Activated naive CD8-positive, alpha-beta T cell treated with anti-CD3 and anti-CD28 coated beads, Interleukin-2, amount 10 ng/mL, durations not matched to agents 7 days and 5 days (primary cell): ENCODE results near the gene ACKR2. TPM values are rescaled to one million over a fixed set of nuclear protein-coding genes. Genes with fewer than 3 reads are reported as not detected.
A peak's percentile ranks its signal among the peaks of the same experiment; 100 is the strongest.
"Not testable (repeated sequence)": the region's sequence is repeated elsewhere in the genome, so short reads cannot be mapped to it uniquely, and the experiment has no call there.

Experiments used
- ATAC-seq: fragments of 150-1000 bp; cut with Tn5 transposase; one replicate; pipeline ENCODE4 v1.10.0; 2021; ENCODE audit warnings: low read depth, moderate library complexity
- POLR2A ChIA-PET: fragments of 350-600 bp; sonication (Branson Sonifier 250); formaldehyde crosslinking; loops from one replicate; lab custom pipeline; 2021; ENCODE audit warnings: antibody characterized with exemption; lab: Charles Lee
- DNase-seq: peaks from one replicate; pipeline ENCODE4 v3.0.0; 2021
- H3K27ac Mint-ChIP-seq: one replicate; pipeline ENCODE4 v1.8.0; 2022; ENCODE audit warnings: mild to moderate bottlenecking, mixed read lengths
- H3K27me3 Mint-ChIP-seq: one replicate; pipeline ENCODE4 v1.8.0; 2022; ENCODE audit warnings: mild to moderate bottlenecking, moderate library complexity, mixed read lengths
- H3K36me3 Mint-ChIP-seq: one replicate; pipeline ENCODE4 v1.8.0; 2021; ENCODE audit warnings: mild to moderate bottlenecking, mixed read lengths
- H3K4me1 Mint-ChIP-seq: one replicate; pipeline ENCODE4 v1.8.0; 2021; ENCODE audit warnings: mixed read lengths
- H3K4me3 Mint-ChIP-seq: one replicate; pipeline ENCODE4 v1.8.0; 2022; ENCODE audit warnings: mild to moderate bottlenecking, moderate library complexity, mixed read lengths
- H3K9me3 Mint-ChIP-seq: one replicate; pipeline ENCODE4 v1.8.0; 2021; ENCODE audit warnings: mixed read lengths
- total RNA-seq, 2 experiments: library from RNA; stranded (reverse); gene quantifications; one replicate each; pipeline ENCODE4 v1.2.3, GENCODE V29; 2021

Gene ACKR2
- total RNA-seq, 2 experiments from 2014 or later = 3.7 to 3.9 TPM

DNA sequence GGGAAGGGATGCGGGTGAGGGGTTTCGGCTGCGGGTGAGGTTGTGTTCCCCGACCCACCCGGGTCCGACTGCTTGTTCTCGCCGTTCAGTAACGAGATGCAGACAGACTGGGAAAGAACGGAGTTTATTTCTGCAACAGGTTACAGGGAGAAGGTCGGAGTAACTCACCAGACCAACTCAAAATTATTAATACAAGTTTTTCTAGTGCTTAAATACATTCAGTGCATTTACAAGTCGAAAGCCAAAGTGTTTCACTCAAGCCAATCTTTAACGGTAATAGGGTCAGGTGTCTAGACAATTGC, 4.5 kb upstream of the ACKR2 start:
- Mint-ChIP-seq H3K36me3 (peaks cover 9% of the 10 kb centered on the region), H3K27ac (peak overlapping the region; percentile 94), H3K4me3 (peak overlapping the region; percentile 98), H3K4me1 (peaks cover 32% of the 10 kb centered on the region), H3K27me3 (peaks cover 30% of the 10 kb centered on the region), H3K9me3 (no peaks in the 10 kb centered on the region)
- ATAC-seq (no peak), DNase-seq (no peak)
- POLR2A ChIA-PET = interaction anchor here (0.8 to 2.2 kb wide), 4 partner anchors 12 to 792 kb away, joined by 3 to 11 read pairs (median 3); no protein-coding TSS in a partner anchor

DNA sequence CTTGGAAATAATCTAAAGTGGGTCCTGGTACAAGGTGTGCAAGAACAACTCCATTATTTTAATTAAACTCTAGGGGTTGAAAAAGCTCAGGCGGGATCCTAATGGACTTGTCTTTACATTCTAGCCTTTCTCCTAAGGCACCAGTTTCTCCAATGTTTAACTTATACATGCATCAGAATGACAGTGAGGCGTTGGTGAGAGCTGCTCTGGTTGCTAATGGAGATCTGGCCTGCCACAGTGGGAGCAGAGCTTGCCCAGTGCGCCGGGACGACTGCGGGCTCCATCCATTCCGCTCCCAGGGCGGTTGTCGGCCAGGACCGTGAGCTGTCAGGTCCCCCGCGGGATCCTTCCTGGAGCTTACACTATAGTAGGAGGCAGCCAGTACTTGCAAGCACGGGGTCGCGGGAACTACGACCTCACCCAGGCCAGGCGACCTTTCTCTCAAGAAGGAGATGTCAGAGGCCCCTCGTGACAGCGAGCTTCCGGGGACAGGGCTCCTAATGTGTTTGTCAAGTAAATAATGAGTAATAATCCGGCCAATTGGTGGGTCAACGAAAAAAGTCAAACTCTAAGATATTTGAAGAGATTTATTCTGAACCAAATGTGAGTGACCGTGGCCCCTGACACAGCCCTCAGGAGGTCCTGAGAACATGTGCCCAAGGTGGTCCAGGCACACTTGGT, 4.0 kb upstream of the ACKR2 start:
- no peak for DNase-seq
- peak overlapping the region; percentile 98 for H3K4me3 Mint-ChIP-seq
- POLR2A ChIA-PET = interaction anchor here (1.2 to 2.2 kb wide), 2 partner anchors 12 to 26 kb away, joined by 3 to 11 read pairs; no protein-coding TSS in a partner anchor
- no peaks in the 10 kb centered on the region for H3K9me3 Mint-ChIP-seq
- H3K4me1 Mint-ChIP-seq = peaks cover 30% of the 10 kb centered on the region
- peaks cover 30% of the 10 kb centered on the region for H3K27me3 Mint-ChIP-seq
- peaks cover 7% of the 10 kb centered on the region for H3K36me3 Mint-ChIP-seq
- H3K27ac Mint-ChIP-seq = no peak overlapping the region
- ATAC-seq = no peak

DNA sequence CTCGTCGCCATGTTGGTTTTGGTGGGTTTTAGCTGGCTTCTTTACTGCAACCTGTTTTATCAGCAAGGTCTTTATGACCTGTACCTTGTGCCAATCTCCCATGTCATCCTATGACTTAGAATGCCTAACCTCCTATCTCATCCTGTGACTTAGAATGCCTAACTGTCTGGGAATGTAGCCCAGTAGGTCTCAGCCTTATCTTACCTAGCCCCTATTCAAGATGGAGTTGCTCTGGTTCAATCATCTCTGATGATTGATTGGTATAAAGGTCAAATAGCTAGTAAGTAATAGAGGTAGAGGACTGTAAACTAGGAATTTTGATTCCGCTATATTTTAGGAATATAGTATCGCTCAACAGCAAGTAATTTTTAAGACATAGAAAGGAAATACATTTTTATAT, 1.3 kb upstream of the ACKR2 start:
- peaks cover 3% of the 10 kb centered on the region for H3K36me3 Mint-ChIP-seq
- no peak for ATAC-seq
- no peak overlapping the region for H3K27ac Mint-ChIP-seq
- no peak overlapping the region for H3K4me3 Mint-ChIP-seq
- H3K27me3 Mint-ChIP-seq = peaks cover 42% of the 10 kb centered on the region
- no peaks in the 10 kb centered on the region for H3K9me3 Mint-ChIP-seq
- H3K4me1 Mint-ChIP-seq = peaks cover 13% of the 10 kb centered on the region
- DNase-seq = no peak
- POLR2A ChIA-PET = no interaction called here

DNA sequence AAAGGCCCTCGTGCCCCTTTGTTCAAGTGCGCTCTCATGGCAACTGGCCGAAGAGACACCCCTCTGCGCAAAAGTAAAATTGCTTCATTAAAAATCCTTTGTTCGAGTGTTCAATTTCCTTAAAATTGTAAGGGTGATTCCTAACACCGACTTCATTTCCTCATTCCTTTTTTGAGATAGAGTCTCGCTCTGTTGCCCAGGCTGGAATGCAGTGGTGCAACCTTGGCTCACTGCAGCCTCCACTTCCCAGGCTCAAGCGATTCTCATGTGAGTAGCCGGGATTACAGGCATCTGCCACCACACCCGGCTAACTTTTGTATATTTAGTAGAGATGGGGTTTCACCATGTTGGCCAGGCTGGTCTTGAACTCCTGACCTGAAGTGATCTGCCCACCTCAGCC, 1.5 kb downstream of the ACKR2 start:
- H3K4me3 Mint-ChIP-seq, H3K9me3 Mint-ChIP-seq, H3K36me3 Mint-ChIP-seq, DNase-seq, H3K4me1 Mint-ChIP-seq, H3K27ac Mint-ChIP-seq, ATAC-seq, POLR2A ChIA-PET: not testable (repeated sequence)
- H3K27me3 Mint-ChIP-seq = peaks cover 35% of the 10 kb centered on the region

DNA sequence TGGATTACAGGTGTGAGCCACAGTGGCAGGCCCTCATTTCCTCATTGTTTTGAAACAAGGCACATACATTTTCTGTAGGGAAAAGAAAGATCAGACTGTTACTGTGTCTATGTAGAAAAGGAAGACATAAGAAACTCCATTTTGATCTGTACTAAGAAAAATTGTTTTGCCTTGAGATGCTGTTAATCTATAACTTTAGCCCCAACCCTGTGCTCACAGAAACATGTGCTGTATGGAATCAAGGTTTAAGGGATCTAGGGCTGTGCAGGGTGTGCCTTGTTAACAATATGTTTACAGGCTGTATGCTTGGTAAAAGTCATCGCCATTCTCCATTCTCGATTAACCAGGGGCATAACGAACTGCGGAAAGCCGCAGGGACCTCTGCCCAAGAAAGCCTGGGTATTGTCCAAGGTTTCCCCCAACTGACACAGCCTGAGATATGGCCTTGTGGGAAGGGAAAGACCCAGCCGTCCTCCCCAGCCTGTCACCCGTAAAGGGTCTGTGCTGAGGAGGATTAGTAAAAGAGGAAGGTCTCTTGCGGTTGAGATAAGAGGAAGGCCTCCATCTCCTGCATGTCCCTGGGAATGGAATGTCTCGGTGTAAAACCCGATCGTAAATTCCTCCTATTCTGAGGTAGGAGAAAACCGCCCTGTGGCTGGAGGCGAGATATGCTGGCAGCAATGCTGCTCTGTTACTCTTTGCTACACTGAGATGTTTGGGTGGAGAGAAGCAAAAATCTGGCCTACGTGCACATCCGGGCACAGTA, 2.1 kb downstream of the ACKR2 start:
- H3K4me1 Mint-ChIP-seq, ATAC-seq, H3K9me3 Mint-ChIP-seq, POLR2A ChIA-PET, H3K27ac Mint-ChIP-seq, DNase-seq, H3K4me3 Mint-ChIP-seq, H3K36me3 Mint-ChIP-seq: not testable (repeated sequence)
- H3K27me3 Mint-ChIP-seq = peaks cover 30% of the 10 kb centered on the region

DNA sequence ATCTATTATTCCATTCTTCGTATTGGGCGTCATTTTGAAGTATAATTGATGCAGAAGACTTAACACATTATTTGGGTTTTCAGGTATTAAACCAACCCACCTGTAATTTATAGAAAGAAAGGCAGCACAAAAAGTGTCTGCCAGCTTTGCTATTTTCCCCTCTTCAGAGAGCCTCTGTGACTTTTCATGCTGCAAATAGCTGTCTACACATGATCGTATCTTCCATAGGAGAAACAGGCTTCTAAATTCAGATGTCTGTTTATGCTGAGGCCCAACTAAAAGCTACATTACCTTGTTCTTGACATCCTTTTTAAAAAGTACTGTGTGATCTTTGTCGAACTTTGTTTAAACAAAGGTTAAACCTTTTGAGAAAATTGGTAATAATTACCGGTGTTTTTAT, 5.0 kb downstream of the ACKR2 start:
- H3K27me3 Mint-ChIP-seq = peaks cover 17% of the 10 kb centered on the region
- H3K4me1 Mint-ChIP-seq = no peaks in the 10 kb centered on the region
- DNase-seq (no peak), ATAC-seq (no peak)
- H3K36me3 Mint-ChIP-seq = no peaks in the 10 kb centered on the region
- no peaks in the 10 kb centered on the region for H3K9me3 Mint-ChIP-seq
- no peak overlapping the region for H3K27ac Mint-ChIP-seq
- POLR2A ChIA-PET = no interaction called here
- no peak overlapping the region for H3K4me3 Mint-ChIP-seq

DNA sequence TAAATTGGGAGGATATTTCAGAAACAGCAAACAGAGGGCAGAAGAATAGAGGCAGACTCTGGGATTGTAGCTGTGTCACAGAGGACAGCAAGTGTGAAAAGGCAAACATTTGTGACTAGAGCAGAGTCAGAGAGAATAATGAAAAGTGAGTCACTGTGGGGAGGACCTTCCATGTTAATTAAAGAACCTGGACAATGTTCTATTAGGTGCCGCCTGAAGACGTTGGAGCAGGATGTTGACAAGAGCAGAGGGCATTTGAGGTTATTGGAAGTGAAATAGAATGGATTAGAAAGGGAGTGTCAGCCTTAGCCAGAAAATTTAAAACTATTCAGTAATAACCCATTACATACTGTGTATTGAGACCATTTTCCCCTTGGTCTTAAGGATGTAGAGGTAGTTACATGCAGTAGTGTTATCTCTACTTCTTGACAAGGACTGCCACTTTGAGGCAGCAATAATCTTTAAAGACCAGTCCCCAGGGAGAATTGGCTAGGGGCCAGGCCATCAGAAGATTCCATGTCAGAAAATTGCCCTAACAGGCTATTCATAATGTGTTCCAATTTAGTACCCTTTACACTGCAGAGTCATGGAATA, 5.8 kb downstream of the ACKR2 start:
- DNase-seq (no peak), ATAC-seq (no peak)
- Mint-ChIP-seq H3K27me3 (peaks cover 11% of the 10 kb centered on the region), H3K4me3 (no peak overlapping the region), H3K4me1 (no peaks in the 10 kb centered on the region), H3K9me3 (no peaks in the 10 kb centered on the region), H3K27ac (no peak overlapping the region), H3K36me3 (no peaks in the 10 kb centered on the region)
- POLR2A ChIA-PET = no interaction called here

DNA sequence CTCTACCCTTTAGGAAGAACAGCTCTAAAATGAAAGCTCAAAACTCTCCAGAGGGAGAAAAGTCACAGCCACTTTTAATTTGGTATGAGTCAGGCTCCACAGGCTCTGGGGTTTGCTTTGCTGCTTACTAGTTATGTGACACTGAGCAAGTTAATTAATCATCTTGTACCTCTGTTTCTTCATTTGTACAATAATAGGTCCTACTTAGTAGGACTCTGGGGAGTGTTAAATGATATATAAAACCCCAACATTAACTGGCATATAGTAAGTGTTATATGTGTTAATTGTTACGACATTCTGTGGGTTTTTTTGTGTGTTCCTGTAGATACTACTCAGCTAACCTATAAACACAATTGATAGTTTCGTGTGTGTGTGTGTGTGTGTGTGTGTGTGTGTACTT, 6.6 kb downstream of the ACKR2 start:
- Mint-ChIP-seq H3K27me3 (peaks cover 7% of the 10 kb centered on the region), H3K9me3 (no peaks in the 10 kb centered on the region), H3K36me3 (no peaks in the 10 kb centered on the region), H3K4me3 (no peak overlapping the region), H3K4me1 (no peaks in the 10 kb centered on the region), H3K27ac (no peak overlapping the region)
- DNase-seq = no peak
- POLR2A ChIA-PET = interaction anchor here (0.7 kb wide), 1 partner anchor 99 kb away, joined by 3 read pairs; no protein-coding TSS in a partner anchor
- ATAC-seq = no peak

DNA sequence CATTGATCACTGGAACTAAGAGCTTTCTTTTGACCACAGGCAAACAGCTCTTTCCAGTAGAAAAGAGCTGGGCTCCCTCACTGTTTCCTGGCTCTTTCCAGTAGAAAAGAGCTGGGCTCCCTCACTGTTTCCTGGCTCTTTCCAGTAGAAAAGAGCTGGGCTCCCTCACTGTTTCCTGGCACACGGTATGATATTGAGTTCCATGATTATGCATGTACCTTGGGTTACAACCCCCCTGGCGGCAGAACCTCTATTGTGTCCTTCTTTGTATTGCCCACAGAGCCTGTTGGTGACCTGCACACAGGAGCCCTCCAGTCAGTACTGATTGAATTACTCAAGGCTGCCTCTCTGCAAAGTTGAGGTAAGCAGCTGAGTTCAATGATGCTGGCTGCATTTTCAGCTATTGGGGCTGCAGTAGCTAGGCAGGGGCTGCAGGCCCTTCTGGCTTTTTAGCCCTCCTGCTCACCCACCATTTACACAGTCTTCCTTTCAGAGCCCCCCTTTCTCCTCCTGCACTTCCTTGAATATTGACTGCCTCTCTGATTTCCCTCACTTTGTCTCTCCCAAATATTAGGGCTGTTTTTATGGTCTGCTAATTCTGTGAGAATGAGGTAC, 10.2 kb downstream of the ACKR2 start:
- no peak for DNase-seq
- Mint-ChIP-seq H3K9me3 (no peaks in the 10 kb centered on the region), H3K27me3 (no peaks in the 10 kb centered on the region), H3K4me3 (no peak overlapping the region), H3K36me3 (no peaks in the 10 kb centered on the region), H3K4me1 (peaks cover 7% of the 10 kb centered on the region), H3K27ac (no peak overlapping the region)
- POLR2A ChIA-PET = no interaction called here
- no peak for ATAC-seq

DNA sequence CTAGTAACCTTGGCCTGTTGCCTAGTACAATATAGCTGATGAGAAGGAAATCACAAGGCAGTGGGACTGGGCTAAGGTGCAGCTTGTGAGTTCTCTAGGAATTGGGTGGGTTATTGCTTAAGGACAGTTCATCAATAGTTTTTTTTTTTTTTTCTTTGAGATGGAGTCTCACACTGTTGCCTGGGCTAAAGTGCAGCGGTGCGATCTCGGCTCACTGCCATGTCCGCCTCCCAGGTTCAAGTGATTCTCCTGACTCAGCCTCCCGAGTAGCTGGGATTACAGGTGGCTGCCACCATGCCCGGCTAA, 11.5 kb downstream of the ACKR2 start:
- DNase-seq (no peak), ATAC-seq (no peak)
- no peaks in the 10 kb centered on the region for H3K9me3 Mint-ChIP-seq
- H3K36me3 Mint-ChIP-seq = no peaks in the 10 kb centered on the region
- POLR2A ChIA-PET = interaction anchor here (0.7 kb wide), 1 partner anchor 78 kb away, joined by 3 read pairs; no protein-coding TSS in a partner anchor
- H3K27me3 Mint-ChIP-seq = peaks cover 4% of the 10 kb centered on the region
- no peak overlapping the region for H3K27ac Mint-ChIP-seq
- no peak overlapping the region for H3K4me3 Mint-ChIP-seq
- peaks cover 7% of the 10 kb centered on the region for H3K4me1 Mint-ChIP-seq

DNA sequence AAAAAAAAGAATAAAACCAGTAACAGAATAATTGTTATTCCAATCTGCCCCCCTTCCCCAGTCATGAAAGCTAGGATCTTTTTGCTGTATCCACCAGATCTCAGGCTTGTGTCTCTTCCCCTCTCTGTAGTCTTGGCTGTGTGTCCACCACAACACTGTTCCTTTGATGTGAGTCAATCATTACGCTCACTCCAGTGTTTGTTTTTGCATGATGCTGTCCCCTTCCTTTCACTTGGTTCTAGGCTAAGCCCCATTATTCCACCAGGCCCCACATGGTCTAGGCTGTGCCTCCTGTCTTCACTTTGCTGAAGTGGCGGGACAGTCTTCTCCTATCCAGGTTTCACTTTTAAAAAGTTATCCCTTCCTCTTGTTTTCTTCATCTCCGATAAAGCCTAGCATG, 13.6 kb downstream of the ACKR2 start:
- Mint-ChIP-seq H3K36me3 (no peaks in the 10 kb centered on the region), H3K4me1 (peaks cover 7% of the 10 kb centered on the region), H3K27me3 (peaks cover 16% of the 10 kb centered on the region), H3K4me3 (no peak overlapping the region), H3K27ac (peak overlapping the region; percentile 31), H3K9me3 (no peaks in the 10 kb centered on the region)
- no peak for ATAC-seq
- DNase-seq = no peak
- POLR2A ChIA-PET = interaction anchor here (0.6 kb wide), 1 partner anchor 129 kb away, joined by 3 read pairs; no protein-coding TSS in a partner anchor

DNA sequence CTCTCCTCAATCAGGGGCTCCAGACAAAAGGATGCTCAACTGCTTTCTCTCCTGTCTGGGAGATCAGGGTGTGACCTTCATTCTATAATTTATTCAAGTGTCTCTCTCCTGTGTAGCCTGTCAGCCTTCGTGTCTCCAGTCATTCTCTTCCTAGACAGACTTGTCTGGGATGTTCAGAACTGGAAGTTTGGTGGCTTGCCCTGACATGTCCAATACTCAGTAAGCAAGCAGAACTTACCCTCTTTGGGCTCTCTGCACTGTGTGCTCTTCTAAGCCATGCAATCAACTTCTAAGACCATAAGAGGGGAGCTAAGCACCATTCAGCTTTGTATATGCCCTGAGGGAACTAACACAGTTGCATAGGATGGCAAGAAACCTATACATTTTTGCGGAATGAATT, 14.1 kb downstream of the ACKR2 start:
- H3K27ac Mint-ChIP-seq = no peak overlapping the region
- no peak for ATAC-seq
- no peak overlapping the region for H3K4me3 Mint-ChIP-seq
- peaks cover 19% of the 10 kb centered on the region for H3K27me3 Mint-ChIP-seq
- DNase-seq = no peak
- no peaks in the 10 kb centered on the region for H3K9me3 Mint-ChIP-seq
- peaks cover 7% of the 10 kb centered on the region for H3K4me1 Mint-ChIP-seq
- POLR2A ChIA-PET = no interaction called here
- no peaks in the 10 kb centered on the region for H3K36me3 Mint-ChIP-seq

DNA sequence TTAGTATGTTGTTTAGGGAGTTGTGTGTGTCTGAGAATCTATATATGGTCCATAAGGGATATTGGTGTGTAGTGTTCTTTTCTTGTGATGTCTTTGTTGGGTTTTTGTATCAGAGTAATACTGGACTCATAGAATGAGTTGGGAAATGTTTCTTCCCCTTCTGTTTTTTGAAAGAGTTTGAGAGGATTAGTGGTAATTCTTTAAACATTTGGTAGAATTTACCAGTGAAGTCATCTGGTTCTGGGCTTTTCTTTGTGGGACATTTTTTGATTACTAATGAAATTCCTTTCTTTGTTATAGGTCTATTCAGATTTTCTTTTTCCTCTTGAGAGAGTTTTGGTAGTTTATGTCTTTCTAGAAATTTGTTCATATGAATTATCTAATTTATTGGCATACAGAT, 16.9 kb downstream of the ACKR2 start:
- Mint-ChIP-seq H3K27me3 (peaks cover 26% of the 10 kb centered on the region), H3K9me3 (no peaks in the 10 kb centered on the region), H3K27ac (no peak overlapping the region), H3K36me3 (no peaks in the 10 kb centered on the region), H3K4me1 (peaks cover 8% of the 10 kb centered on the region), H3K4me3 (no peak overlapping the region)
- ATAC-seq (no peak), DNase-seq (no peak)
- POLR2A ChIA-PET = no interaction called here
